A549 (cell line): ENCODE data around the gene ADCY3.

ENCODE experiments used
- BHLHE40 ChIP-seq: IDR thresholded peaks from 2 replicates; pipeline ENCODE4 v1.6.1; 2012; ENCODE audit warnings: low read depth, low read length, inconsistent platforms
- POLR2A ChIP-seq: IDR thresholded peaks from 2 replicates; pipeline ENCODE4 v1.6.1; 2012; ENCODE audit warnings: mild to moderate bottlenecking, low read length
- TF ChIP-seq, protein P1 (sequence below): fragments of >200 bp; sonication (Bioruptor Twin); formaldehyde crosslinking; IDR thresholded peaks from 3 replicates; pipeline ENCODE4 v1.5.1; 2016

- TF ChIP-seq POLR2A (no peak), BHLHE40 (no peak)
- TF ChIP-seq, protein P1, sequence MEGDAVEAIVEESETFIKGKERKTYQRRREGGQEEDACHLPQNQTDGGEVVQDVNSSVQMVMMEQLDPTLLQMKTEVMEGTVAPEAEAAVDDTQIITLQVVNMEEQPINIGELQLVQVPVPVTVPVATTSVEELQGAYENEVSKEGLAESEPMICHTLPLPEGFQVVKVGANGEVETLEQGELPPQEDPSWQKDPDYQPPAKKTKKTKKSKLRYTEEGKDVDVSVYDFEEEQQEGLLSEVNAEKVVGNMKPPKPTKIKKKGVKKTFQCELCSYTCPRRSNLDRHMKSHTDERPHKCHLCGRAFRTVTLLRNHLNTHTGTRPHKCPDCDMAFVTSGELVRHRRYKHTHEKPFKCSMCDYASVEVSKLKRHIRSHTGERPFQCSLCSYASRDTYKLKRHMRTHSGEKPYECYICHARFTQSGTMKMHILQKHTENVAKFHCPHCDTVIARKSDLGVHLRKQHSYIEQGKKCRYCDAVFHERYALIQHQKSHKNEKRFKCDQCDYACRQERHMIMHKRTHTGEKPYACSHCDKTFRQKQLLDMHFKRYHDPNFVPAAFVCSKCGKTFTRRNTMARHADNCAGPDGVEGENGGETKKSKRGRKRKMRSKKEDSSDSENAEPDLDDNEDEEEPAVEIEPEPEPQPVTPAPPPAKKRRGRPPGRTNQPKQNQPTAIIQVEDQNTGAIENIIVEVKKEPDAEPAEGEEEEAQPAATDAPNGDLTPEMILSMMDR = no peak
Measured at GRCh38 chr2:24937236-24937635, 17.2 kb upstream of the ADCY3 start.
